IMR-90 (cell line): Measurements from ENCODE around the gene TPST1.

Experiments
- FOS ChIP-seq: fragments of 150-350 bp; IDR thresholded peaks from 2 replicates; pipeline ENCODE4 v1.6.1; 2016; ENCODE audit warnings: low read depth, low read length
- POLR2A ChIP-seq: IDR thresholded peaks from 2 replicates; pipeline ENCODE4 v1.6.1; 2012; ENCODE audit warnings: mild to moderate bottlenecking, low read depth, low read length
- RCOR1 ChIP-seq: IDR thresholded peaks from 2 replicates; pipeline ENCODE4 v1.6.1; 2012; ENCODE audit warnings: mild to moderate bottlenecking, low read length, improper control_type of control experiment; ENCODE audit not compliant: insufficient replicate concordance
- TF ChIP-seq, protein P1 (sequence below): conservative IDR thresholded peaks from 2 replicates; pipeline ENCODE4 v1.5.1; 2012; ENCODE audit warnings: mild to moderate bottlenecking, low read depth, low read length, improper control_type of control experiment

DNA sequence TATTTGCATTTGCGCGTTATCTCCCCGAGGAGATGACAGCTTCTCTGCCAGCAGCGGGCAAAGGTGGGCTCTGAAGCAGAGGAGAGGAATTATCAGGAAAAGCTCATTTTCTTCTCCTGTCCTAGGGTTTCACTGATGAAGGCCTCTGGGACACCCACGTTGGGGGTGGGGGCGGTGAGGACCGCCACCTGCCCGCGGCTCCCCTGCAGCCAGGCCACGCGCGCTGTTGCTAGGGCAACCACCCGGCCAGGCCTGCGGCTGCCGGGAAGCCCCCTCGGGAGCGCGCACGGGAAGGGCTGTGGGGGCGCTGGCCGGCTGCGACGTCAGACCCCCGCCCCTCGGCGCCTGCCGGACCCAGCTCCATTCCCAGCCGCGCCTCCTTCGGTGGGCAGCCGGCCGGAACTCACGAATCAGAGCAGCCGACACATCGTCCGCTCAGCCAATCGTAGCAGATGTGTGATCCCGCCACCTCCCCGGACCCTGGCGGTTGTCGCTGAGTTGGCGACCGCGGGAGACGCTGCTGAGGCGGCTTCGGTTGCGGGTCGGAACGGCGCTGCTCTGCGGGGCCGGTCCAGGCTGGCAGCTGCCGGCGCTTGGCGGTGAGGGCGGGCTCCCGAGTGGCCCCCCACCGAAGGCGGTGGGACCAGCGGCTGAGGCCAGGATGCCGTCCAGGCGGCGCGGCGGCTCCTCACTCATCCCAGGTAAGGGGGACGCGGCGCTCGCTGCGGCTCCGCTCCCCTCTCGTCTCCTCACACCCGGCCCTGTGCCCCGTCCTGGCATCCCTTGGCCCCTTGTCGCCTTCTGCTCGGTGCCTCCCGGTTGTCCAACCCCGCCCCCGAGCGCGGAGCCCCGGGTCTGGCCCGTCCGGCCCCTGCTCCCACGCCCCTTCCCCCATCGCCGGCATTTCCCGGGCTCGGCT, at the start of gene TPST1:
- TF ChIP-seq, protein P1, sequence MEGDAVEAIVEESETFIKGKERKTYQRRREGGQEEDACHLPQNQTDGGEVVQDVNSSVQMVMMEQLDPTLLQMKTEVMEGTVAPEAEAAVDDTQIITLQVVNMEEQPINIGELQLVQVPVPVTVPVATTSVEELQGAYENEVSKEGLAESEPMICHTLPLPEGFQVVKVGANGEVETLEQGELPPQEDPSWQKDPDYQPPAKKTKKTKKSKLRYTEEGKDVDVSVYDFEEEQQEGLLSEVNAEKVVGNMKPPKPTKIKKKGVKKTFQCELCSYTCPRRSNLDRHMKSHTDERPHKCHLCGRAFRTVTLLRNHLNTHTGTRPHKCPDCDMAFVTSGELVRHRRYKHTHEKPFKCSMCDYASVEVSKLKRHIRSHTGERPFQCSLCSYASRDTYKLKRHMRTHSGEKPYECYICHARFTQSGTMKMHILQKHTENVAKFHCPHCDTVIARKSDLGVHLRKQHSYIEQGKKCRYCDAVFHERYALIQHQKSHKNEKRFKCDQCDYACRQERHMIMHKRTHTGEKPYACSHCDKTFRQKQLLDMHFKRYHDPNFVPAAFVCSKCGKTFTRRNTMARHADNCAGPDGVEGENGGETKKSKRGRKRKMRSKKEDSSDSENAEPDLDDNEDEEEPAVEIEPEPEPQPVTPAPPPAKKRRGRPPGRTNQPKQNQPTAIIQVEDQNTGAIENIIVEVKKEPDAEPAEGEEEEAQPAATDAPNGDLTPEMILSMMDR: peak; percentile 56
- TF ChIP-seq POLR2A (peak; percentile 95), FOS (no peak), RCOR1 (no peak)
